Stimulated activated CD4-positive, alpha-beta T cell treated with anti-CD3 and anti-CD28 coated beads, Interleukin-4, amount 100 ng/mL, for 48 hours (primary cell): Measurements from ENCODE around the gene LARP1.

ENCODE experiments used
- DNase-seq, 2 donors: peaks; one replicate each; pipeline ENCODE4 v3.0.0-alpha.2; 2020; ENCODE audit warnings: low read depth in 2 of 2

Gene LARP1

DNA sequence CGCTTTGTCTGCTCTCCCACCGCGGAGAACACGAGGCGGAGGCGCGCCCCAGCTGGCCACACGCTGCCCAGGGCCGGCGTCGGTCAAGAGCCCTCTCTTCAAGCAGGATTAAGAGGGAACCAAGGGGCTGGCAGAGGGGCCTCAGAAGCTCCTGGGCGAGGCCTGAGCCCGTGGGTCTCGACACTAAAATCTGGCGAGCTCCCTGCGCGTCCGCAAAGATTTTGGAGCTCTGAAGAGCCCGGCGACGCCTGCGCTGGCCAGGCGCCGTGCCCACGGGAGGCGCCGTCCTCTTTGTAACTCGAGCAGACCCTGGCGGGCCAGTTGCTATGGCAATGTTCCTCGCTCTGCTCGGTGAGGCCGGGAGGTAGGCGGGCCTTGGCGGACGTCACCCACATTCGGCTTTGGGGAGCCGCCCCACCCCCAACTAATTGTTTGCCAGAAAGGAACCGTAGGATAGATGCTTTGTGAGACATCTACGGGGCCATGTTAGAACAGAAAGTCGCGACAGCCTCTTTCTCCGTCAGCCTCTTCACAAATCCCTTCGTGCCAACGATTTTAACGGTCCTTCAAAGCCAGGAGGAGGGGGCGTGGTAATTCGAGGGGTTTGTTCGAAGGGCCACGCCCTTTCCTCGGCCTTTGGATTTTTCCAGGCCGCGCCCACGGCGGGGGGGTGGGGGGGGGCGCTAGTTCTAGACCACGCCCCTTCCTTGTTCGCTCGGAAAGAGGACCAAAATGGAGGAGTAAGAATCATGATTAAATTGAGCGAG, 102.5 kb downstream of the LARP1 start:
- peak; percentile 63 to 81 for DNase-seq

GRCh38 chr5:154858297-154858971, 103.3 kb downstream of the LARP1 start, which contains the start of gene CNOT8:
Gene CNOT8 (plus strand): TSS chr5:154858627. CDS start chr5:154863279, 4,652 bp downstream.
- DNase-seq: peak; percentile 97 to 98

DNA sequence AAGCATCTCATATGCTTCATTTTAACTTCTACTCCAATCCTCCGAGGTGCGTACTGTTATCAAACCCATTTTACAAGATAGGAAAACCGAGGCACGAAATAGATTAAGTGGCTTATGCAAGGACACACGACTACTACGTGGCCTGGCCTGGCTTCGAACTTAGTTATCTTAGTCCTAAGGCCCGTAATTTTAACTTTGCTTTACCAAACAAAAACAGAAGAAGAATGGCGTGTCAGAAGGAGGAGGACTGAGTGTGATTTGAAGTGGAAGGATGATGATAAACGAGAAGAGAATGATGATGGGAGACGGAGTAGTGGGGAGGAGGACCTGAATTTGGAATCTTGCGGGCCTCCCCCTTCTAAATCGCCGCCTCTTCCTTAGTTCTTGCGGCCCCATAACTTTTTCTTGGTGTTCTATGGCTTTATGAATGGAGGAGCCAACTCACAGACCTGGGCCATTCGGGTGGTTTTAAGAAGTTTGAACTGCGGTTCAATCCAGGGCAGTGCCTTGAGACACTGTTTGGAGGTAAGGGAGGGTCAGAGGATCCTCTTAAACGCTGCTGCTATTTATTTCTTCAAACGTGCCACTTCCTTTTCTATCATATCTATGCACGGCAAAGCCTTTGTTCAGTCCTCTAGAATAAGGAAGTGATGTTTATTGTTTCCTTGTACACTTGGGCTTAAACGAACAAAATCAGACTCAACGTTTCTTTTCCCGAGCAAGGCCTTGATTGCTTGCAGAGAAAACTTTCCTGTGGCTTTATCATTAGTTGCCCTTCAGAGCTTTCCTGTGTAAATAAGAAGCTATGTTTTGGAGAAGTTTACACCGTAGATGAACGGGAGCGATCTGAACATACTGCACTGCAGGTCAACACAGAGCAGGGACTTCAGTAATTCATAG, 104.0 kb downstream of the LARP1 start:
- DNase-seq: no peak

GRCh38 chr5:154860123-154860522, 104.9 kb downstream of the LARP1 start:
- DNase-seq: no peak

GRCh38 chr5:154860765-154861164, 105.6 kb downstream of the LARP1 start:
- no peak for DNase-seq

DNA sequence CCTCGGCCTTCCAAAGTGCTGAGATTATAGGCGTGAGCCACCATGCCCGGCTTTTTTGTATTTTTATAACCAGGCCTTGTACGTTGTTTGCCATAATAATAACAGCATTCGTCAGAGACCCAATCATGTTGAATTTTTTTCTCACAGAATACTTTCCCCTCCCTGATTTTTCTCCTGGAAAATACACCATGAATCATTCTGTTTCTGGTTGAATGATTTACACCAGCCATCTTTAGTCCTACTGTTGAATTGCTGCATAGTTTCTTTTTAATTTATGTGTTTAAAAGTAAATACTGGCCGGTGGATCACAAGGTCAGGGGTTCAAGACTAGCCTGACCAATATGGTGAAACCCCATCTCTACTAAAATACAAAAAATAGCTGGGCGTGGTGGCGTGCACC, 106.8 kb downstream of the LARP1 start:
- no peak for DNase-seq

GRCh38 chr5:154862766-154863165, 107.6 kb downstream of the LARP1 start:
- DNase-seq: no peak

DNA sequence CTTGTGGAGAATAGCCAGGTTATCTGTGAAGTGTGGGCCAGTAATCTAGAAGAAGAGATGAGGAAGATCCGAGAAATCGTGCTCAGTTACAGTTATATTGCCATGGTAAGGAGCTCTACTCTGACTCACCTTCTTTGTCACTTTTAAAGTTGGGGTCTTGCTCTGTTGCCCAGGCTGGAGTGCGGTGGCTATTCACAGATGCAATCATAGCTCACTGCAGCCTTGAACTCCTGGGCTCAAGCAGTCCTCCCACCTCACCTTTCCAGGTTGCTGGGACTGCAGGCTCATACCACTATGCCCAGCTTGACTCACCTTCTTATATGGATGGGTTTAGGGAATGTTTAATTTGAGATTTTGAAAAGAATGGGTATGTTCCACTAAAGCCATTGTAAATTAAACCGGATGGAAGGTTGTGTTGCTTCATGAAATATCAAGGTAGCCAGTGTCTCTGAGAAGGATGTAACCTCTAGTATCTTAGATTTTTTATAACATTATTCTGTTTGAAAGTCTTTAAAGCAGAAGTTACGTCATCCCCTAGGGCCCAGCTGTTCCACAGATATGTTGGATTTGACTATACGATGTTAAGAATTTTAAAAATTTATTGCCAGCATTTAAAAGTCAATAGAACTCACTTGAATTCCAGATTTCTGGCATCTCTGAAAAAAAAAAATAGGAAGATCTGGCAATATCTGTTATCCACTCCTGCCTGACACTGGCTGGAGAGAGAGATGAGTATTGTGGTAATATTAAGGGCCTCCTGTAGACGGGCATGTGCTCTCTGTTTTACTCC, 108.3 kb downstream of the LARP1 start:
- DNase-seq: no peak

DNA sequence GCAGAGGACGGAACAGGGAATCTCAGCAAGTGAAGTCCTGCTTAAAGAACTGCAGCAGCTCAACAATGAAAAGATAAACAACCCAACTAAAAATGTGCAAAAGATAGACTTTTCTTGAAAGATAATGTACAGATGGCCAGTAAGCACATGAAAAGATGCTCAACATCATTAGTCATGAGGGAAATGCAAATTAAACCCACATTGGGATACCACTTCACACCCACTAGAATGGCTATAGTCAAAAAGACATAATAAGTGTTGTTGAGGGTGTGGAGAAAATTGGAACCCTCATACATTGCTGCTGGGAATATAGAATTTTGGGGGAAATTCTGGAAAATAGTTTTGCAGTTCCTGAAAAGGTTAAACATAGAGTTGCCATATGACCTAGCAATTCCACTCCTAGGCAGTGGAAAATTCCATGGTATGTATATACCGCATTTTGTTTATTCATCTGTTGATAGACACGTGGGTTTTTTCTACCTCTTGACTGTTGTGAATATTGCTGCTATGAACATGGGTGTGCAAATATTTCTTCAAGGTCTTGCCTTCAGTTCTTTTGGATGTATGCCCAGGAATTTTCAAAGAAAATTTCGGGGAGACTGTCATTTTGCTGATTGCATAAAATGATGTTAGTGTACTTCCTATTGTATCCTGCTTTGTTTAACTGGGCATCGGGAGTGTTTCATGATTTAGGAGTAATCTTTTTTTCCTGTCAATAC, 110.4 kb downstream of the LARP1 start:
- DNase-seq: no peak

DNA sequence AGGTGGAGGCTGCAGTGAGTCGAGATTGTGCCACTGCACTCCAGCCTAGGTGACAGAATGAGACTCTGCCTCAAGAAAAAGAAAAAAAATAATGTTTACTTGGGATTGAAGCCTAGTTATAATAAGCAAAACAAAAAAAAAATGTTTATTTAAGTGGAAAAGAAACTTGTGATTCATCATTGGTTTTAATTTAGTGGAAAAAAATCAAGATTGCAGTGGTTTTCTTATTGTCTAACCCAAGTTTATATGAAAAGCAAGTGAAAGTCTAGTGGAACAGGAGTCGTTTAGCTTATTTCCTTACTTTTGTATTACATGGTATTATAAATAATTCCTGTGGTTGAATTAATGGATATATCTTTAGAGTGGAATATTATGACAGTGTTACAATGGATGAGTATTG, 111.7 kb downstream of the LARP1 start:
- DNase-seq: no peak
